LNCaP clone FGC (cell line): Measurements from ENCODE around the gene CCDC85C.

Experiments
- DNase-seq: peaks from one replicate; pipeline ENCODE4 v3.0.0-alpha.2; 2011; ENCODE audit warnings: low read depth
- H3K4me3 ChIP-seq: 2 replicates; pipeline ENCODE4 v1.5.1; 2011; ENCODE audit warnings: mild to moderate bottlenecking, low read depth, low read length, control low read depth
- TF ChIP-seq, protein P1 (sequence below): IDR thresholded peaks from 2 replicates; pipeline ENCODE4 v1.5.1; 2012; ENCODE audit warnings: mild to moderate bottlenecking; ENCODE audit not compliant: control insufficient read depth, insufficient read depth; ENCODE audit errors: extremely low read depth

Gene CCDC85C

DNA sequence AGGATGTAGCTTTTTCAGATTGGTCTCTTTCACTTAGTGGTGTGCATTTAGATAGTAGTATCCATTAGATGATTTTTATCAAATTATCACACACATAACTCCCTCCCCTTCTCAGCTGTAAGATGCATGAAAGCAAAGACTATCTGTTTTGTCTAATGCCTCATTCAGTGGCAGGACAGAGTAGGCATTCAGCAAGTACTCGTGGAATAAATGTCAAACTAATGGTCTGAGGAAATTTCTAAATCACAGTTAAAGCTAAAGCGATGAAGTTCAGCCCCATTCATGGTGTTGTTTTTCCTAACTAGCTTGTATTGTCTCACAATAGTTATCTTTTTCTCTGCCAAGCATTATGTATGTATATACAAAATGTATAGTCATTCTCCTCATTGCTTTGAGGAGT is 106.7 kb downstream of the CCDC85C start:
- TF ChIP-seq, protein P1, sequence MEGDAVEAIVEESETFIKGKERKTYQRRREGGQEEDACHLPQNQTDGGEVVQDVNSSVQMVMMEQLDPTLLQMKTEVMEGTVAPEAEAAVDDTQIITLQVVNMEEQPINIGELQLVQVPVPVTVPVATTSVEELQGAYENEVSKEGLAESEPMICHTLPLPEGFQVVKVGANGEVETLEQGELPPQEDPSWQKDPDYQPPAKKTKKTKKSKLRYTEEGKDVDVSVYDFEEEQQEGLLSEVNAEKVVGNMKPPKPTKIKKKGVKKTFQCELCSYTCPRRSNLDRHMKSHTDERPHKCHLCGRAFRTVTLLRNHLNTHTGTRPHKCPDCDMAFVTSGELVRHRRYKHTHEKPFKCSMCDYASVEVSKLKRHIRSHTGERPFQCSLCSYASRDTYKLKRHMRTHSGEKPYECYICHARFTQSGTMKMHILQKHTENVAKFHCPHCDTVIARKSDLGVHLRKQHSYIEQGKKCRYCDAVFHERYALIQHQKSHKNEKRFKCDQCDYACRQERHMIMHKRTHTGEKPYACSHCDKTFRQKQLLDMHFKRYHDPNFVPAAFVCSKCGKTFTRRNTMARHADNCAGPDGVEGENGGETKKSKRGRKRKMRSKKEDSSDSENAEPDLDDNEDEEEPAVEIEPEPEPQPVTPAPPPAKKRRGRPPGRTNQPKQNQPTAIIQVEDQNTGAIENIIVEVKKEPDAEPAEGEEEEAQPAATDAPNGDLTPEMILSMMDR = no peak
- no peak for DNase-seq
- H3K4me3 ChIP-seq = no peak overlapping the region

DNA sequence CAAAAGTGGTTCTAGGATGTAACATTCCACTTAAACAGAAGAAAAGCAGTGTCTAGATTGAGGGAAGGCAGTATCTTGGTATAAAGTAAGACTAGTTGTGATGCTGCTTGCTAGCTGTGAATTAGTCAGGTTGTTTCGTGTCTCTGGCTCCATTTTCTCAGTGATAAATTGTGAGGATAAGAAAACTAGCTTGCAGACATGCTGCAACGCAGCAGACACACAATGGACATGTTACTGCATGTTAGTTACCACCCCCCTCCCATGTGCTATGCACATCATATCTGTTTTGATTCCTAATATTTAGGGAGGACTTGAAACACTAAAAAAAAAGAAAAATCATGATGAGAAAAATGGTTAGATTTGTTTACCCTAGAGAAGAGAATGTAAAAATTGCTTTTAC is 119.9 kb downstream of the CCDC85C start:
- no peak for DNase-seq
- TF ChIP-seq, protein P1 = no peak
- no peak overlapping the region for H3K4me3 ChIP-seq

DNA sequence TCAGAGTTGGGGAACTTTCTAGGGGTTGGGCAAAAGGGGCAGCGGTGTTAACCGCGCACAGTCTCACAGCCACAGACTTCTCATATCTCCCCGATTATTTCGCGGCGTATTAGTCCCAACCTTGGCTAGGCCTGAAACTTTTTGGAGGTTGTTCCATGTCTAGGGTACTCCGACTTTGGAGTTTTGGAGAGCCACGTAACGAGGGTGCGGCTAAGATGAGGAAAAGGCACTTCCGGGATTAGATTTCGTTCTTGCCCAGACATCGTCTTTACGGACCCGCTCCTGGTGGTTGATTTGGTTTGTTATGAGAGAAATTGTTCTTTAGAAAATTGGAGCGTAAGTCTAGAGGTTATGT is 122.3 kb downstream of the CCDC85C start:
- DNase-seq = no peak
- TF ChIP-seq, protein P1 = no peak

DNA sequence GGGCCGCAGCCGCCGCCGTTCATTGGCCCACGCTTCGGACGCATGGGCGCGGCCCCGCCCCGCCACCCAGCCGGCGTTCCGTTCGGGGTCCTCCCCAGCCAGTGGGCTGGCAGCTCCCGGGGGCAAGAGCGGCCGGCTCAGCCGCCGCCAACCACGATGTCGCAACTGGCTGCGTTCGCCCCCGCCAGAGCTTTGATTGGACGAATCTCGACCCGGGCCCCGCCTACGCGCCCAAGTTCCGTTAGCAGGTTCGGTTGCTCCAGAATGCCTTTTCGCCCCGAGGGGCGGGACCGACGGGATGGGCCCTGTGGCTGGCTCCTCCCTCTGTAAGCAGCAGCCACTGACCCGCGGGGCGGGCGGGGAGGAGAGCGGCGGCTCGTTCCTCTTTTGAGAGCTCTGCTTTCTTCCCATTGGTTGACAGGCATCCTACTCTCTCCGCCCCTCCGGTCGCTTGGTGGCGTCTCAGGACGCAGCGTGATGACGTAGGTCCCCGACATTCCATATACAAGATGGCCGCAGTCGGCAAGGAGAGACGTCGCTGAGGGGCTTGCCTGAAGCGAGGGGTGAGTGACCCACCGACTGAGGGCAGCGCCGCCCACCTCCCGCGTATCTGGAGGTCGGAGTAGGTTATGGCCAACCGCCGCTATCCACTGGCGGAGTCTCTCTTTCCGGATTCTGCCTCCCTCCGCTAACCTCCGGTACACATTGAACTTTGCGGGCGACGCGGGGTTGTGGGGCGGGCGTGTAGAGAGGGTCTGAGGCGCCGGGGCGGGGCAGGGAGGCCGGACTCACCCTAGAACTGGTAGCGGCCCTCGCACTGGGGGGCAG is 122.9 kb downstream of the CCDC85C start, which contains the start of gene CCNK:
Gene CCNK (plus strand): TSS at position 493 of the 828 bp plus-strand sequence. CDS start 11,269 bp downstream, outside the sequence.
- H3K4me3 ChIP-seq = peak within 1 kb of the TSS; percentile 94
- DNase-seq = peak; percentile 99
- TF ChIP-seq, protein P1 = no peak

More for the DNA sequence above, 122.3 kb downstream of the CCDC85C start:
- H3K4me3 ChIP-seq = peak overlapping the region; percentile 94

DNA sequence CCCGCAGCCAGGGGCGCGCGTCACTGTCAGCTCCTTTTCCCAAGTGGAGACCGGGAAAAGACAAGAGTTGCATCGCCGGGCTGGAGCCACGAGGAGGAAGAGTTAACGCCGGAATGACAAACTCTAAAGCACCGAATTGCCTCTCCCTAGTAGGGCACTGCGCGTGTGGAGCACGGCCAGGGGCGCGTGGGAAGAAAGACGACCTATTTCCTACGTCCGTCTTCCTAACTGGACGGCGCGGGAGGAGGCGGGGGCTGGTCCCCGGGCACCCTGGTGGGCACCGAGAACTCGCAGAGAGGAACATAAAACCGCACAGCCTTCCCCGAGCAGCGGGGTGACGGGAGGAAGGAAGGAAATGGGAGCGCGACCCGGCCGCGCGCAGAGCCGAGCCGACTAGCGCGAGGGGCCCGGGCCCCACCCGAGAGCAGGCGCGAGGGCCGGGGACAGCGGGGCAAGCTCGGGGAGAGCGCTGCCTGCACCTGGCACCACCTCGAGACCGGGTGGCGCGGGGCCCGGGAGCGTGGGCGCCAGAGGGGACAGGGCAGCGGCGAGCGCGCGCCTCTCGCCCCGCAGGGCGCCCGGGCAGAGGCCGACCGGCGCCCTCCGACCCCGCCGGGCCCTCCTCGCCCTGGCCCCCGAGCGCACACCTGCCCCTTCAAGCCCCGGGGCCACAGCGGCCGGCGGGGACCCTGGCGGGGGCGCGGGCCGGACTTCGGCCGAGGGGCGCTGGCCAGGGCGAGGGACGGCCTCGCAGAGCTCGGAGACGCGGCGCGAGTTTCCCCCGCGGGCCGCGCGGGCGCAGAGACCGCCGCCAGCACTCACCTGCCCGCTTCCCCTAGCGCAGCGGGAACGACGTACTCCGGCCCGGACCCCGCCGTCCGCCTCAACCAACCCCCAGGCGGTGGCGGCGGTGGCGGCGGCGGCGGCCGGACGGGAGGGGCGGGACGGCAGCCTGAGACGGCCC is 123.8 kb downstream of the CCDC85C start, which contains the start of gene SETD3:
Gene SETD3 (minus strand): TSS at position 954 of the 964 bp plus-strand sequence. CDS start 15,054 bp downstream, outside the sequence.
- TF ChIP-seq, protein P1 = no peak
- H3K4me3 ChIP-seq = peak within 1 kb of the TSS; percentile 94

DNA sequence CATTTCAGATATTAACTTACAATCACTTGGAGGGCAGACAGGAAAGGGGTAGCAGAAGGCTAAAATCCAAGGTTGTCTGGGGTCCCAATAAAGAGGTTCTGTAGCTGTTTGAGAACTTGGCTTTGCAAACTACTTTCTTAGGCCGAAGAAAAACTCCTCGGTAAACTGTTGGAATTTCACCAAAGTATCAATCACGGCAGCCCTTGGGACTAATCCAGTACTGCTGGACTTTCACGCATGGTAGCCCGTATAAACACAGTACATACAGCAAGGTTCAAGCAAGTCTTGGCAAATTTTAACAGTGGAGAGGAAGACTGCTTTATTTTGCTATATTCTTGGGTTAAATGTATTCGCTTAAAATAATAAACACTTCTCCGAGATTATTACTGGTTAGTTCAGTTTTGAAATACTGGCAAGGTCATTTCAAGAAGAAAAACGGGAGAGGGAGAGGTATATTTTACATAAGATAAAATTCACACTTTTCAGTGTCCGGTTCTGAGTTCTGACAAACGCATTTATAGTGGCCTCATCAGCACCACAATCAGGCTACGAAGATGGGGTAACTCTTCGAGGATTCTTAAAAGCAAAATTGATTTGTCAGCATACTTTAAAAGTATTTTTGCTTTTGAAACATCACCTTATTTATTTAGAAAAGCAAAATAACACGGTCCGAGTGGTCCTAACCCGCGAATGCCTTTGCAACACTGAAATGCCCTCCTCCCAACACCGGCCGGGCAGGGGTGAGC is 124.7 kb downstream of the CCDC85C start:
- peak overlapping the region; percentile 76 for H3K4me3 ChIP-seq
- DNase-seq = no peak
- TF ChIP-seq, protein P1 = no peak

More for the DNA sequence above, 123.8 kb downstream of the CCDC85C start, which contains the start of gene SETD3:
- no peak for DNase-seq
